Thyroid gland (tissue), 4 donors: ENCODE results near the gene FGR.

ENCODE experiments used
- CTCF ChIP-seq, 6 experiments: fragments of 200-600 bp in 3 of 6; fragments of 450-650 bp in 3 of 6; sonication (generic) in 3 of 6; IDR thresholded peaks; one replicate each; pipeline ENCODE4 v1.5.1; 2016 to 2019; ENCODE audit warnings: antibody characterized with exemption in 6 of 6, mild to moderate bottlenecking in 2 of 6, inconsistent platforms in 1 of 6, moderate library complexity in 1 of 6
- POLR2A ChIP-seq, 2 donors: fragments of 450-650 bp; IDR thresholded peaks; one replicate each; pipeline ENCODE4 v1.6.1; 2017; ENCODE audit warnings: antibody characterized with exemption in 2 of 2, mild to moderate bottlenecking in 2 of 2, moderate library complexity in 1 of 2

GRCh38 chr1:27638805-27639204, 3.8 kb upstream of the FGR start:
- TF ChIP-seq CTCF (IDR thresholded peaks at IDR 0.05) (no peak), POLR2A (IDR thresholded peaks at IDR 0.05) (no peak)
